Activated CD4-positive, alpha-beta T cell treated with anti-CD3 and anti-CD28 coated beads for 1 hour (primary cell): ENCODE data around the gene VWA3A.
"Not testable (repeated sequence)": the region's sequence is repeated elsewhere in the genome, so short reads cannot be mapped to it uniquely, and the experiment has no call there.

ENCODE experiments used
- DNase-seq: peaks from one replicate; pipeline ENCODE4 v3.0.0-alpha.2; 2020

The VWA3A gene

GRCh38 chr16:22092143-22092933 lies at the start of gene VWA3A:
Gene VWA3A, plus strand, starts transcription at chr16:22092541. Its CDS starts 97 bp downstream, at chr16:22092638.
- DNase-seq: no peak

GRCh38 chr16:22043882-22044281 lies 48.5 kb upstream of the VWA3A start:
- DNase-seq: not testable (repeated sequence)

GRCh38 chr16:22045888-22046287 lies 46.5 kb upstream of the VWA3A start:
- DNase-seq: not testable (repeated sequence)

- no peak for DNase-seq
These were observed 41.4 kb upstream of the VWA3A start for GRCh38 chr16:22050963-22051362.

GRCh38 chr16:22052980-22053379 lies 39.4 kb upstream of the VWA3A start:
- DNase-seq: no peak

GRCh38 chr16:22053921-22054341 lies 38.4 kb upstream of the VWA3A start:
- no peak for DNase-seq

- no peak for DNase-seq
These were observed 37.3 kb upstream of the VWA3A start for GRCh38 chr16:22054847-22055590.

- DNase-seq: no peak
These were observed 36.5 kb upstream of the VWA3A start for GRCh38 chr16:22055881-22056280.

GRCh38 chr16:22063888-22064467 lies 28.4 kb upstream of the VWA3A start:
- no peak for DNase-seq

GRCh38 chr16:22065252-22065651 lies 27.1 kb upstream of the VWA3A start:
- DNase-seq: no peak

GRCh38 chr16:22070361-22071330 lies 21.7 kb upstream of the VWA3A start:
- no peak for DNase-seq

GRCh38 chr16:22071331-22071910 lies 20.9 kb upstream of the VWA3A start:
- no peak for DNase-seq

- DNase-seq: no peak
These were observed 19.0 kb upstream of the VWA3A start for GRCh38 chr16:22073350-22073749.

- no peak for DNase-seq
These were observed 17.1 kb upstream of the VWA3A start for GRCh38 chr16:22075043-22075757.

GRCh38 chr16:22075776-22076175 lies 16.6 kb upstream of the VWA3A start:
- DNase-seq: no peak

- peak; percentile 54 for DNase-seq
These were observed 14.5 kb upstream of the VWA3A start for GRCh38 chr16:22077700-22078313.

GRCh38 chr16:22078656-22079055 lies 13.7 kb upstream of the VWA3A start:
- DNase-seq: no peak

GRCh38 chr16:22081050-22081449 lies 11.3 kb upstream of the VWA3A start:
- DNase-seq: no peak

- DNase-seq: no peak
These were observed 5.9 kb upstream of the VWA3A start for GRCh38 chr16:22086440-22086839.

- no peak for DNase-seq
These were observed 3.7 kb upstream of the VWA3A start for GRCh38 chr16:22088642-22089041.

GRCh38 chr16:22089910-22090309 lies 2.4 kb upstream of the VWA3A start:
- no peak for DNase-seq
